Endothelial cell of umbilical vein (primary cell): Measurements from ENCODE around the gene KCNMA1.

Experiments
- EZH2 ChIP-seq: IDR thresholded peaks from 2 replicates; pipeline ENCODE4 v1.6.1; 2012; ENCODE audit warnings: borderline replicate concordance, low read depth, mild to moderate bottlenecking, moderate library complexity, low read length, inconsistent platforms; ENCODE audit not compliant: severe bottlenecking
- FOS ChIP-seq: IDR thresholded peaks from 2 replicates; pipeline ENCODE4 v1.6.1; 2011; ENCODE audit warnings: mild to moderate bottlenecking, low read length, moderate library complexity, borderline replicate concordance; ENCODE audit not compliant: insufficient read depth
- GATA2 ChIP-seq: IDR thresholded peaks from 2 replicates; pipeline ENCODE4 v1.7.0; 2011; ENCODE audit warnings: low read depth, mild to moderate bottlenecking, moderate library complexity, mixed read lengths, low read length; ENCODE audit not compliant: insufficient read length, insufficient read depth
- JUN ChIP-seq: IDR thresholded peaks from 2 replicates; pipeline ENCODE4 v1.6.1; 2011; ENCODE audit warnings: borderline replicate concordance, low read depth; ENCODE audit not compliant: insufficient read length, insufficient read depth
- MYC ChIP-seq: IDR thresholded peaks from one replicate; pipeline ENCODE4 v1.6.1; 2011; ENCODE audit warnings: mild to moderate bottlenecking, low read depth, low read length
- POLR2A ChIP-seq: IDR thresholded peaks from 2 replicates; pipeline ENCODE4 v1.6.1; 2012; ENCODE audit warnings: low read depth, mild to moderate bottlenecking, control low read depth, low read length
- POLR2AphosphoS5 ChIP-seq: IDR thresholded peaks from 2 replicates; pipeline ENCODE4 v1.6.1; 2012; ENCODE audit warnings: low read depth, mild to moderate bottlenecking, control low read depth, low read length, moderate library complexity; ENCODE audit not compliant: insufficient read depth
- TF ChIP-seq, protein P1 (sequence below), 2 donors: IDR thresholded peaks; 1 replicate in 1 of 2; 2 replicates in 1 of 2; pipeline ENCODE4 v1.5.1; 2011; ENCODE audit warnings: low read length in 2 of 2, mild to moderate bottlenecking in 2 of 2, moderate library complexity in 2 of 2, control low read depth in 1 of 2, inconsistent platforms in 1 of 2, low read depth in 1 of 2; ENCODE audit not compliant: insufficient read depth in 1 of 2; ENCODE audit errors: extremely low read depth in 1 of 2
- TF ChIP-seq, protein P2 (sequence below): IDR thresholded peaks from 2 replicates; pipeline ENCODE4 v1.6.1; 2011; ENCODE audit not compliant: insufficient read depth, insufficient read length

DNA sequence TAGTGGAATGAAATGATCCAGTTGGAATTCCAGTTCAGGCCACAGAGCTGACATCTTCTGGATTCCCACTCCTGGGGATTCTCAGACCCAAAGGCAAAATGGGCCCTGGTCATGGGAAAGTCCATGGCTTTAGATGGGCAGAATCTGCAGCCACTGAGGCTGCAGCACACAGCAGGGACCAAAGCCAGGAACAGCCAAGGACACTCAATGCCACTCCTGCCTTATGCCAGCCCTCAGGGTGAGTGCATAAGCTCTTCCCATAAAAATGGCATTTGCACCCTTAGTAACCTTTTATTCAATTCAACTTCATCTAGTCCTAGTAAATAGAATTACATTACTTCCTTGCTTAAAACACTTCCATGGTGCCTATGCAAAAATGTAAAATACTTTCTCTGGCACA lies 274.4 kb downstream of the KCNMA1 start:
- TF ChIP-seq, protein P1, sequence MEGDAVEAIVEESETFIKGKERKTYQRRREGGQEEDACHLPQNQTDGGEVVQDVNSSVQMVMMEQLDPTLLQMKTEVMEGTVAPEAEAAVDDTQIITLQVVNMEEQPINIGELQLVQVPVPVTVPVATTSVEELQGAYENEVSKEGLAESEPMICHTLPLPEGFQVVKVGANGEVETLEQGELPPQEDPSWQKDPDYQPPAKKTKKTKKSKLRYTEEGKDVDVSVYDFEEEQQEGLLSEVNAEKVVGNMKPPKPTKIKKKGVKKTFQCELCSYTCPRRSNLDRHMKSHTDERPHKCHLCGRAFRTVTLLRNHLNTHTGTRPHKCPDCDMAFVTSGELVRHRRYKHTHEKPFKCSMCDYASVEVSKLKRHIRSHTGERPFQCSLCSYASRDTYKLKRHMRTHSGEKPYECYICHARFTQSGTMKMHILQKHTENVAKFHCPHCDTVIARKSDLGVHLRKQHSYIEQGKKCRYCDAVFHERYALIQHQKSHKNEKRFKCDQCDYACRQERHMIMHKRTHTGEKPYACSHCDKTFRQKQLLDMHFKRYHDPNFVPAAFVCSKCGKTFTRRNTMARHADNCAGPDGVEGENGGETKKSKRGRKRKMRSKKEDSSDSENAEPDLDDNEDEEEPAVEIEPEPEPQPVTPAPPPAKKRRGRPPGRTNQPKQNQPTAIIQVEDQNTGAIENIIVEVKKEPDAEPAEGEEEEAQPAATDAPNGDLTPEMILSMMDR (IDR thresholded peaks at IDR 0.05; ENCODE audit: extremely low read depth in 1 of 2, insufficient read depth in 1 of 2, low read depth in 1 of 2, low read length in 2 of 2), result no peak
- TF ChIP-seq, protein P2, sequence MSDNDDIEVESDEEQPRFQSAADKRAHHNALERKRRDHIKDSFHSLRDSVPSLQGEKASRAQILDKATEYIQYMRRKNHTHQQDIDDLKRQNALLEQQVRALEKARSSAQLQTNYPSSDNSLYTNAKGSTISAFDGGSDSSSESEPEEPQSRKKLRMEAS, result no peak
- TF ChIP-seq EZH2, result no peak
- TF ChIP-seq POLR2A, result no peak
- no peak for TF ChIP-seq JUN
- no peak for TF ChIP-seq POLR2AphosphoS5
- no peak for TF ChIP-seq MYC
- no peak for TF ChIP-seq FOS
- TF ChIP-seq GATA2, result no peak
